GM21381 (cell line): Measurements from ENCODE around the gene SRSF9.

ENCODE experiments used
- ATAC-seq: cut with Tn5 transposase; IDR thresholded peaks from one replicate; pipeline ENCODE4 v1.9.1; 2021; ENCODE audit warnings: mild to moderate bottlenecking, moderate library complexity; ENCODE audit not compliant: unreplicated experiment

SRSF9 gene

GRCh38 chr12:120483621-120484020 is 14.1 kb upstream of the SRSF9 start:
- ATAC-seq, result no peak

- no peak for ATAC-seq
Observed at GRCh38 chr12:120481022-120481767, 11.6 kb upstream of the SRSF9 start.

- no peak for ATAC-seq
Observed at GRCh38 chr12:120480211-120480610, 10.7 kb upstream of the SRSF9 start.

GRCh38 chr12:120479458-120479857 is 9.9 kb upstream of the SRSF9 start:
- ATAC-seq, result no peak

- no peak for ATAC-seq
Observed at GRCh38 chr12:120475643-120476042, 6.1 kb upstream of the SRSF9 start.

- ATAC-seq, result no peak
Observed at GRCh38 chr12:120474616-120474960, 5.0 kb upstream of the SRSF9 start.

- ATAC-seq, result no peak
Observed at GRCh38 chr12:120473807-120474615, 4.5 kb upstream of the SRSF9 start.

GRCh38 chr12:120472521-120472920 is 3.0 kb upstream of the SRSF9 start:
- ATAC-seq, result no peak

- no peak for ATAC-seq
Observed at GRCh38 chr12:120470150-120470784, 719 bp upstream of the SRSF9 start.

- ATAC-seq, result peak; percentile 28
Observed at GRCh38 chr12:120468821-120469449, 613 bp downstream of the SRSF9 start.

GRCh38 chr12:120468325-120468820 is 1.2 kb downstream of the SRSF9 start:
- ATAC-seq, result no peak

GRCh38 chr12:120467439-120467838 is 2.1 kb downstream of the SRSF9 start:
- ATAC-seq, result no peak

GRCh38 chr12:120466560-120467315 is 2.8 kb downstream of the SRSF9 start:
- no peak for ATAC-seq

GRCh38 chr12:120465756-120466155 is 3.8 kb downstream of the SRSF9 start:
- no peak for ATAC-seq

- no peak for ATAC-seq
Observed at GRCh38 chr12:120463712-120464111, 5.8 kb downstream of the SRSF9 start.

GRCh38 chr12:120462099-120462640 is 7.4 kb downstream of the SRSF9 start:
- ATAC-seq, result no peak

GRCh38 chr12:120460157-120460556 is 9.4 kb downstream of the SRSF9 start:
- ATAC-seq, result no peak

- ATAC-seq, result no peak
Observed at GRCh38 chr12:120457133-120457532, 12.4 kb downstream of the SRSF9 start.

GRCh38 chr12:120455302-120455701 is 14.2 kb downstream of the SRSF9 start:
- ATAC-seq, result no peak

- ATAC-seq, result no peak
Observed at GRCh38 chr12:120453977-120454376, 15.6 kb downstream of the SRSF9 start.
